AG08395 (cell line): Measurements from ENCODE around the gene TRMT1.

Experiments
- DNase-seq: peaks from one replicate; pipeline ENCODE4 v3.0.0; 2012; ENCODE audit warnings: mixed read lengths, low spot score

TRMT1 gene

GRCh38 chr19:13122980-13123957 is 6.7 kb upstream of the TRMT1 start:
- DNase-seq, result no peak

- DNase-seq, result no peak
These were observed 5.8 kb upstream of the TRMT1 start for GRCh38 chr19:13122275-13122878.

GRCh38 chr19:13121551-13122274 is 5.2 kb upstream of the TRMT1 start:
- DNase-seq, result no peak

- DNase-seq, result peak; percentile 38
These were observed 4.3 kb upstream of the TRMT1 start for GRCh38 chr19:13120817-13121216.

GRCh38 chr19:13120031-13120430 is 3.5 kb upstream of the TRMT1 start:
- no peak for DNase-seq

GRCh38 chr19:13119627-13120026 is 3.1 kb upstream of the TRMT1 start:
- no peak for DNase-seq

- peak; percentile 40 for DNase-seq
These were observed 2.1 kb upstream of the TRMT1 start for GRCh38 chr19:13118424-13119193.

GRCh38 chr19:13117772-13118423 is 1.4 kb upstream of the TRMT1 start, which contains the start of gene NACC1:
Gene NACC1, plus strand, starts transcription at chr19:13118264. Its CDS starts 16,944 bp downstream, at chr19:13135208.
- DNase-seq, result peak; percentile 98

- DNase-seq, result no peak
These were observed 734 bp upstream of the TRMT1 start for GRCh38 chr19:13117176-13117771.

- no peak for DNase-seq
These were observed 631 bp downstream of the TRMT1 start for GRCh38 chr19:13115936-13116281.

- DNase-seq, result no peak
These were observed 4.0 kb downstream of the TRMT1 start for GRCh38 chr19:13112555-13112954.

- no peak for DNase-seq
These were observed 6.4 kb downstream of the TRMT1 start for GRCh38 chr19:13110099-13110610.

GRCh38 chr19:13109361-13110098 is 7.0 kb downstream of the TRMT1 start:
- DNase-seq, result no peak

- DNase-seq, result no peak
These were observed 11.5 kb downstream of the TRMT1 start for GRCh38 chr19:13104848-13105711.

GRCh38 chr19:13104360-13104847 is 12.1 kb downstream of the TRMT1 start:
- DNase-seq, result no peak

- DNase-seq, result no peak
These were observed 12.8 kb downstream of the TRMT1 start for GRCh38 chr19:13103581-13104359.

GRCh38 chr19:13102666-13103580 is 13.6 kb downstream of the TRMT1 start, which contains the start of gene LYL1:
Gene LYL1, minus strand, starts transcription at chr19:13102858. Its CDS starts 1,687 bp downstream, at chr19:13101171.
- DNase-seq, result peak; percentile 58
